Ecto neural progenitor cell (in vitro differentiated cells): ENCODE measurements around the gene SLC9A9.

Experiments
- DNase-seq: peaks from one replicate; pipeline ENCODE4 v3.0.0-alpha.2; 2018; ENCODE audit warnings: low spot score

SLC9A9 gene

GRCh38 chr3:143243686-143244085, 604.6 kb downstream of the SLC9A9 start:
- no peak for DNase-seq

GRCh38 chr3:143242691-143243090, 605.6 kb downstream of the SLC9A9 start:
- no peak for DNase-seq

GRCh38 chr3:143242101-143242500, 606.2 kb downstream of the SLC9A9 start:
- DNase-seq = no peak

GRCh38 chr3:143241481-143241951, 606.8 kb downstream of the SLC9A9 start:
- DNase-seq = no peak

GRCh38 chr3:143240886-143241285, 607.4 kb downstream of the SLC9A9 start:
- DNase-seq = no peak

GRCh38 chr3:143239031-143239430, 609.2 kb downstream of the SLC9A9 start:
- DNase-seq = no peak

GRCh38 chr3:143237077-143237627, 611.1 kb downstream of the SLC9A9 start:
- peak; percentile 76 for DNase-seq

- DNase-seq = no peak
Observed at GRCh38 chr3:143236226-143236964, 611.9 kb downstream of the SLC9A9 start.

GRCh38 chr3:143235614-143236204, 612.6 kb downstream of the SLC9A9 start:
- no peak for DNase-seq

- DNase-seq = no peak
Observed at GRCh38 chr3:143234526-143234925, 613.7 kb downstream of the SLC9A9 start.

GRCh38 chr3:143232981-143233380, 615.3 kb downstream of the SLC9A9 start:
- no peak for DNase-seq

GRCh38 chr3:143228405-143228804, 619.9 kb downstream of the SLC9A9 start:
- no peak for DNase-seq

- no peak for DNase-seq
Observed at GRCh38 chr3:143226678-143227291, 621.5 kb downstream of the SLC9A9 start.

GRCh38 chr3:143224716-143225115, 623.6 kb downstream of the SLC9A9 start:
- DNase-seq = no peak

- DNase-seq = no peak
Observed at GRCh38 chr3:143222981-143223380, 625.3 kb downstream of the SLC9A9 start.

GRCh38 chr3:143222505-143222904, 625.8 kb downstream of the SLC9A9 start:
- DNase-seq = no peak

GRCh38 chr3:143221446-143221845, 626.8 kb downstream of the SLC9A9 start:
- DNase-seq = no peak

- DNase-seq = no peak
Observed at GRCh38 chr3:143220741-143221140, 627.5 kb downstream of the SLC9A9 start.

- DNase-seq = no peak
Observed at GRCh38 chr3:143218166-143218835, 630.0 kb downstream of the SLC9A9 start.

- no peak for DNase-seq
Observed at GRCh38 chr3:143217283-143217682, 631.0 kb downstream of the SLC9A9 start.

GRCh38 chr3:143216709-143217182, 631.5 kb downstream of the SLC9A9 start:
- no peak for DNase-seq
